Osteoblast (primary cell): ENCODE results near the gene ARHGEF16. TPM values are rescaled to one million over a fixed set of nuclear protein-coding genes. Genes with fewer than 3 reads are reported as not detected.

ENCODE experiments used
- DNase-seq: peaks from one replicate; pipeline ENCODE4 v3.0.0; 2011; ENCODE audit warnings: low spot score, mixed read lengths; ENCODE audit not compliant: insufficient read length; ENCODE audit errors: missing footprints
- H2AFZ ChIP-seq: 2 replicates; pipeline ENCODE4 v1.6.0; 2011; ENCODE audit warnings: mild to moderate bottlenecking, low read length
- H3K27ac ChIP-seq: 2 replicates; pipeline ENCODE4 v1.5.1; 2011; ENCODE audit warnings: mild to moderate bottlenecking, low read depth, low read length, moderate library complexity
- H3K27me3 ChIP-seq: 2 replicates; pipeline ENCODE4 v1.6.0; 2012; ENCODE audit warnings: mild to moderate bottlenecking, control low read depth, inconsistent platforms, low read length, moderate library complexity; ENCODE audit not compliant: insufficient read depth
- H3K36me3 ChIP-seq: 2 replicates; pipeline ENCODE4 v1.5.1; 2011; ENCODE audit warnings: mild to moderate bottlenecking, low read length, control low read depth, moderate library complexity; ENCODE audit not compliant: insufficient read depth
- H3K4me1 ChIP-seq: 2 replicates; pipeline ENCODE4 v1.5.1; 2011; ENCODE audit warnings: mild to moderate bottlenecking, low read length, control low read depth, moderate library complexity; ENCODE audit not compliant: insufficient read depth
- H3K4me2 ChIP-seq: 2 replicates; pipeline ENCODE4 v1.6.0; 2011; ENCODE audit warnings: mild to moderate bottlenecking, low read length; ENCODE audit not compliant: insufficient read depth
- H3K4me3 ChIP-seq: fragments of 200-600 bp; sonication (generic); 3 replicates; pipeline ENCODE4 v1.5.1; 2012; ENCODE audit warnings: mild to moderate bottlenecking, low read length, inconsistent platforms; ENCODE audit not compliant: insufficient read depth
- H3K79me2 ChIP-seq: 2 replicates; pipeline ENCODE4 v1.6.0; 2012; ENCODE audit warnings: mild to moderate bottlenecking, low read length, control low read depth, inconsistent platforms; ENCODE audit not compliant: insufficient read depth
- H3K9me3 ChIP-seq: 2 replicates; pipeline ENCODE4 v1.5.1; 2011; ENCODE audit warnings: low read depth, low read length, control low read depth
- H4K20me1 ChIP-seq: 2 replicates; pipeline ENCODE4 v1.6.0; 2012; ENCODE audit warnings: mild to moderate bottlenecking, low read length, control low read depth; ENCODE audit not compliant: insufficient read depth
- total RNA-seq: library from RNA; depleted of rRNA; stranded (reverse); fragments of >200 nt; gene quantifications from 2 replicates; pipeline ENCODE4 v1.2.3, GENCODE V29; 2012
- TF ChIP-seq, protein P1 (sequence below): IDR thresholded peaks from 2 replicates; pipeline ENCODE4 v1.5.1; 2011; ENCODE audit warnings: mild to moderate bottlenecking, low read depth, low read length, moderate library complexity; ENCODE audit errors: extremely low read depth

ARHGEF16 gene
- total RNA-seq, 1 donor: not detected

DNA sequence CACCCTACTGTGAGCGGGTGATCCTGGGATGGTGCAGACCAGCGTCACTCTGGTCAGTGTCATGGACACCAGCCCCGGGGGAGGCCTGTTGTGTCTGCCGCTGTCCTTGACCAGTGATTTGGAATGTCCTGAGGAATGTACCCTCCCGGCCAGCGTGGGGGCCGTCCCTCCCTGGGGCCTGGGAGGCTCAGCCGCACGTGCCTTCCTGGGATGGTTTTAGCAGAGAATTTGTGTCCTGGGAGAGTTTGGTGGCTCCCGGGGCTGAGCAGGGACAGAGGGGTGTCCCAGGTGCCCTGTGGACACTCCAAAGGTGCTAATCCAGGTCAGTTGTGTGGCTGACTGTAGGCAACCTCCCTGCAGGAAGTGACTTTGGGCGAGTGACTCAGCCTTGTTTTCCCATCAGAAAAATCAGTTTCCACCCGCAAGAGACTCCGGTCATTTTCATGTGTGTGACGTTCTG lies 6.2 kb downstream of the ARHGEF16 start:
- TF ChIP-seq, protein P1, sequence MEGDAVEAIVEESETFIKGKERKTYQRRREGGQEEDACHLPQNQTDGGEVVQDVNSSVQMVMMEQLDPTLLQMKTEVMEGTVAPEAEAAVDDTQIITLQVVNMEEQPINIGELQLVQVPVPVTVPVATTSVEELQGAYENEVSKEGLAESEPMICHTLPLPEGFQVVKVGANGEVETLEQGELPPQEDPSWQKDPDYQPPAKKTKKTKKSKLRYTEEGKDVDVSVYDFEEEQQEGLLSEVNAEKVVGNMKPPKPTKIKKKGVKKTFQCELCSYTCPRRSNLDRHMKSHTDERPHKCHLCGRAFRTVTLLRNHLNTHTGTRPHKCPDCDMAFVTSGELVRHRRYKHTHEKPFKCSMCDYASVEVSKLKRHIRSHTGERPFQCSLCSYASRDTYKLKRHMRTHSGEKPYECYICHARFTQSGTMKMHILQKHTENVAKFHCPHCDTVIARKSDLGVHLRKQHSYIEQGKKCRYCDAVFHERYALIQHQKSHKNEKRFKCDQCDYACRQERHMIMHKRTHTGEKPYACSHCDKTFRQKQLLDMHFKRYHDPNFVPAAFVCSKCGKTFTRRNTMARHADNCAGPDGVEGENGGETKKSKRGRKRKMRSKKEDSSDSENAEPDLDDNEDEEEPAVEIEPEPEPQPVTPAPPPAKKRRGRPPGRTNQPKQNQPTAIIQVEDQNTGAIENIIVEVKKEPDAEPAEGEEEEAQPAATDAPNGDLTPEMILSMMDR: no peak
- Histone ChIP-seq H3K4me1 (no peaks in the 10 kb centered on the region), H3K9me3 (no peaks in the 10 kb centered on the region), H3K4me3 (no peak overlapping the region), H3K27me3 (peaks cover 3% of the 10 kb centered on the region), H4K20me1 (no peaks in the 10 kb centered on the region), H3K36me3 (no peaks in the 10 kb centered on the region), H2AFZ (no peak overlapping the region), H3K79me2 (no peaks in the 10 kb centered on the region), H3K27ac (no peak overlapping the region), H3K4me2 (no peak overlapping the region)
- DNase-seq: peak; percentile 95

DNA sequence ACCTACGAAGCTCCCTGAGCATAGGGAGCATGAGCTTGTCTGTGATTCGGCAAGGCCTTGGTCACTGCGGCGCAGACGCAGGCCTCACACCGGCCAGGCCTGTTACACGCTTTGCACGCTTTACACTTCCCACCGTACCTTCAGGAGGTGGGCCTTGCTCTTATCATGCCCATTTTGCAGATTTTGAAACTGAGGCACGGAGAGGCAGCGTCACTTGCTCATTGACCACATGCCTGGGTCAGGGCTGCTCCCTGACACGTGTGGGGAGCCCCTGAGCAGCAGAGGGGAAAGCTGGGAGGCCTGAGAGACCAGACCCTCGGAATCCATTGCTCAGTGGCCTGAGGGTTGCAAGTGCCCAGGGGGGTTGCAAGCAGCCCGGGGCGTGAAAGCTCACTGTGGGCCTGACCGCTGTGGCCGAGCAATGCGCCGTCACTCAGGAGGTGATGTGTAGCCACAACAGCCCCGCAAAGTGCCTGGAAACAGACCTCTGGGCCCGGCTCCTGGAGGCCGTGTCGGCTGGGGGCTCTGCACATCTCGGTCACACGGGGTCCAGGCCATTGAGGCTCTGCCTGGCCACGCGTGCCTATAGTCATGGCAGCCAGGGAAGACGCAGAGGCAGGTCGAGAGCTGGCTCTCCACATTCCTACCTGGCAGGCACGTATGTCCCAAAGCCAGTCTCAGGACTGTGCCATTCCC lies 6.9 kb downstream of the ARHGEF16 start:
- H2AFZ ChIP-seq: no peak overlapping the region
- H3K79me2 ChIP-seq: no peaks in the 10 kb centered on the region
- no peak overlapping the region for H3K27ac ChIP-seq
- H3K36me3 ChIP-seq: no peaks in the 10 kb centered on the region
- no peaks in the 10 kb centered on the region for H4K20me1 ChIP-seq
- DNase-seq: peak; percentile 87
- TF ChIP-seq, protein P1: no peak
- peaks cover 6% of the 10 kb centered on the region for H3K27me3 ChIP-seq
- no peak overlapping the region for H3K4me2 ChIP-seq
- no peak overlapping the region for H3K4me3 ChIP-seq
- no peaks in the 10 kb centered on the region for H3K4me1 ChIP-seq
- H3K9me3 ChIP-seq: no peaks in the 10 kb centered on the region

DNA sequence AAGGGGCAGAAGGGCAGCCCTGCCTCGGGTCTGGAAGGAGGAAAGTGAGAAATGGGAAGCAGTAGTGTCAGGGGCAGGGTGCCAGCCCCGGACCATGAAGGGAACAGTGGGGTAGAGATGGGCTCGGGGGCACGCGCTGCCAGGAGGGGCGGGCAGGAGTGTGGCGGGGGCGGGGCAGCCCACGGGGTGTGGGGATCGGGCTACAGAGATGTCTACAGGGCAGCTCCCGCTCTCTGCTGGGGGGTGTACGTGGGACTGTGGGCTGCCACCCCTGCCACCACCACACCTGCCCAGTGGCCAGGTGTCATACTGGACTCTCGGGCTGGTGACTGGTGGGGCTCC lies 7.4 kb downstream of the ARHGEF16 start:
- Histone ChIP-seq H3K4me3 (no peak overlapping the region), H3K4me2 (no peak overlapping the region), H3K27ac (no peak overlapping the region), H3K36me3 (no peaks in the 10 kb centered on the region), H2AFZ (no peak overlapping the region), H4K20me1 (no peaks in the 10 kb centered on the region), H3K79me2 (no peaks in the 10 kb centered on the region), H3K27me3 (peaks cover 6% of the 10 kb centered on the region), H3K4me1 (no peaks in the 10 kb centered on the region), H3K9me3 (no peaks in the 10 kb centered on the region)
- peak; percentile 68 for DNase-seq
- TF ChIP-seq, protein P1: no peak

DNA sequence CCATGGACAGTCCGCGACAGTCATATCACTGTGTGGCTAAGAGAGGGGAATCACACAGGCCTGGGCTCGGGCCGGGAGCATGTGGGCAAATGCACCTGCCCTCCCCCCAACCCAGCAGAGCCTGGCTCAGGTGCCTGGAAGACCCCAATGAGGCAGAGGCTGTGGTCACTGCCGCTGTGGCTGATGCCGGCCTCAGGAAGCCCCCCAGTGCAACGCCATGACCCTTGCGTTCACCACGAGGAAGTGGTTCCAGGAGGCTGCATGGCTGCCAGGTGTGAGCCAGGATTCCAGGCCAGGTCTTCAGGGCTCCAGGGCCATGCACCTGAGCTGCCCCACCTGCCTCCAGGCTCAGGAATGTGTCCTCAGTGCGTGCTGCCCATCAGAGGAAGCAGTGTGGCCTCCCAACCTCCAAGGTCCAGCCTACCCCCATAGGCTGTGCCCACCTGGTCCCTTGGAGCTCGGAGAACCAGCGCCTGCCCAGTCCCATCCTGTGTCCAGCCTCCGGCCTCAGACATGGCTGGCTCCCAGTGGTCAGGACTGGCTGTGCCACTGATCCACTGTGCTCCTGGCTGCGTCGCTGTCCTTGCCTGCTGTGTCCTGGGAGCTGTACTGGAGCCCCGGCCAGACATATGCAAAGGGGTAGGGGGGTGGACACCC lies 8.0 kb downstream of the ARHGEF16 start:
- H3K27me3 ChIP-seq: peaks cover 6% of the 10 kb centered on the region
- no peaks in the 10 kb centered on the region for H3K9me3 ChIP-seq
- no peaks in the 10 kb centered on the region for H4K20me1 ChIP-seq
- TF ChIP-seq, protein P1: no peak
- no peaks in the 10 kb centered on the region for H3K79me2 ChIP-seq
- no peak overlapping the region for H3K4me3 ChIP-seq
- H3K27ac ChIP-seq: no peak overlapping the region
- H3K4me2 ChIP-seq: no peak overlapping the region
- no peak overlapping the region for H2AFZ ChIP-seq
- no peaks in the 10 kb centered on the region for H3K4me1 ChIP-seq
- no peaks in the 10 kb centered on the region for H3K36me3 ChIP-seq
- DNase-seq: peak; percentile 87
